GM13977 (cell line): Measurements from ENCODE around the gene SYT11.

Source experiments
- DNase-seq: peaks from one replicate; pipeline ENCODE4 v3.0.0; 2012; ENCODE audit warnings: low spot score
- in situ Hi-C: fragments of 300-500 bp; cut with MboI; formaldehyde crosslinking; loops from one replicate; pipeline ENCODE4 v1.12.0; 2022; ENCODE audit warnings: low sequenced_read_pairs, low pct_unique_long_range_greater_than_20kb, mixed read lengths, inconsistent platforms; ENCODE audit not compliant: unreplicated experiment
- TF ChIP-seq, protein P1 (sequence below): IDR thresholded peaks from 2 replicates; pipeline ENCODE4 v1.5.1; 2012; ENCODE audit warnings: mild to moderate bottlenecking, control low read depth; ENCODE audit not compliant: insufficient read depth; ENCODE audit errors: extremely low read depth, missing control alignments

SYT11 gene

DNA sequence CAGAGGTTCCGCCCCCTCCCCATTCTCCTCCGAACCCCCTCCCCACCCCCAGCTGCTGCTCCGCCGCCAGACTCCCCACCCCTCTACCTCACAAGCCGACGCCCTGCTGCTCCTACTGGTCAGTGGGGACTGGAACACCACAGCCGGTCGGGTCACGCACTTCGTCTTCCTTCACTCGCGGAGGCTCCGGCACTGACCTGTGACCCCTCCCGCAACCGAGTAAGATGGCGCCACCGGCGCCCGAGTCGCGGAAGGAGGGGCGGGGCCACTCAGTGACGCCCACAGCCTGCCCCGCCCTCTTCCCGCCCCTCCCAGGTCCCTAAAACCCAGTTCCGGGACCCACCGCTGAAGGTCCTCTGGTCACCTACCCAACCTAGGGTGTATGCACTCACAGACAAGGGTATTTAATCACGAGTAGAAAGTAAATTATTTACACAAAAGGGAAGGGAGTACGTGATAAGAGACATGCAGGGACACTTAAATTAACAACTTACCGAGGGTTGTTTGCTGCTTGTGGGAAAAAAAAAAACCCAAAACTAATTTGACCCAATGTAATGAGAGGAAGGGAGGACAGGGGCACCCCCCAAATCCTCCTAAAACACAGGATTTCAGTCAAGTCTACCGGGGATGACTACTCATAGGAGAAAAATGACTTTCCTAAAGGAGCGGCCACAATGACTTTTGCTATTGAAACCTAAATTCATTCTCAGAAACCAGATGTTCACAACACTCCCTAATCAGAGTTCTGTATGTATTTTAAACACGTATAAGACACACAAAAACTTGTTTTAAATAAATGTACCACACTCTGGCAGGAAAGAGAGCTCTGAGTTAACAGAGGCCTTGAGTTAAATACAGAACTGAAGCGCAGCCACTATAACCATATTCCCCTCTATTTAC is 52.0 kb downstream of the SYT11 start, which contains the start of gene RIT1:
TSS of gene RIT1 (minus strand) at position 194 of the 900 bp plus-strand sequence. CDS start 588 bp downstream, outside the sequence.
- TF ChIP-seq, protein P1, sequence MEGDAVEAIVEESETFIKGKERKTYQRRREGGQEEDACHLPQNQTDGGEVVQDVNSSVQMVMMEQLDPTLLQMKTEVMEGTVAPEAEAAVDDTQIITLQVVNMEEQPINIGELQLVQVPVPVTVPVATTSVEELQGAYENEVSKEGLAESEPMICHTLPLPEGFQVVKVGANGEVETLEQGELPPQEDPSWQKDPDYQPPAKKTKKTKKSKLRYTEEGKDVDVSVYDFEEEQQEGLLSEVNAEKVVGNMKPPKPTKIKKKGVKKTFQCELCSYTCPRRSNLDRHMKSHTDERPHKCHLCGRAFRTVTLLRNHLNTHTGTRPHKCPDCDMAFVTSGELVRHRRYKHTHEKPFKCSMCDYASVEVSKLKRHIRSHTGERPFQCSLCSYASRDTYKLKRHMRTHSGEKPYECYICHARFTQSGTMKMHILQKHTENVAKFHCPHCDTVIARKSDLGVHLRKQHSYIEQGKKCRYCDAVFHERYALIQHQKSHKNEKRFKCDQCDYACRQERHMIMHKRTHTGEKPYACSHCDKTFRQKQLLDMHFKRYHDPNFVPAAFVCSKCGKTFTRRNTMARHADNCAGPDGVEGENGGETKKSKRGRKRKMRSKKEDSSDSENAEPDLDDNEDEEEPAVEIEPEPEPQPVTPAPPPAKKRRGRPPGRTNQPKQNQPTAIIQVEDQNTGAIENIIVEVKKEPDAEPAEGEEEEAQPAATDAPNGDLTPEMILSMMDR: no peak
- DNase-seq: peak; percentile 88
- in situ Hi-C loops: no loop called here

DNA sequence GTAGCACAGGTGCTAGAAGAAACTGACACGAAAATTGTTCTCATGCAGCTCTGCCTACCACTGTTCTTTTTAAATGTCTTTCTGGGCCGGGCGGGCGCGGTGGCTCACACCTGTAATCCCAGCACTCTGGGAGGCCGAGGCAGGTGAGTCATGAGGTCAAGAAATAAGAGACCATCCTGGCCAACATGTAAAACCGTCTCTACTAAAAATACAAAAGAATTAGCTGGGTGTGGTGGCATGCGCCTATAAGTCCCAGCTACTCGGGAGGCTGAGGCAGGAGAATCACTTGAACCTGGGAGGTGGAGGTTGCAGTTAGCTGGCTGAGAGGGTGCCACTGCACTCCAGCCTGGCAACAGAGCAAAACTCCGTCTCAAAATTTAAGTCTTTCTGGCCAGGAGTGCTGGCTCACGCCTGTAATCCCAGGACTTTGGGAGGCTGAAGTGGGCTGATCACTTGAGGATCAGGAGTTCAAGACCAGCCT is 52.7 kb downstream of the SYT11 start:
- no peak for DNase-seq
- in situ Hi-C loops: no loop called here
- TF ChIP-seq, protein P1: no peak

DNA sequence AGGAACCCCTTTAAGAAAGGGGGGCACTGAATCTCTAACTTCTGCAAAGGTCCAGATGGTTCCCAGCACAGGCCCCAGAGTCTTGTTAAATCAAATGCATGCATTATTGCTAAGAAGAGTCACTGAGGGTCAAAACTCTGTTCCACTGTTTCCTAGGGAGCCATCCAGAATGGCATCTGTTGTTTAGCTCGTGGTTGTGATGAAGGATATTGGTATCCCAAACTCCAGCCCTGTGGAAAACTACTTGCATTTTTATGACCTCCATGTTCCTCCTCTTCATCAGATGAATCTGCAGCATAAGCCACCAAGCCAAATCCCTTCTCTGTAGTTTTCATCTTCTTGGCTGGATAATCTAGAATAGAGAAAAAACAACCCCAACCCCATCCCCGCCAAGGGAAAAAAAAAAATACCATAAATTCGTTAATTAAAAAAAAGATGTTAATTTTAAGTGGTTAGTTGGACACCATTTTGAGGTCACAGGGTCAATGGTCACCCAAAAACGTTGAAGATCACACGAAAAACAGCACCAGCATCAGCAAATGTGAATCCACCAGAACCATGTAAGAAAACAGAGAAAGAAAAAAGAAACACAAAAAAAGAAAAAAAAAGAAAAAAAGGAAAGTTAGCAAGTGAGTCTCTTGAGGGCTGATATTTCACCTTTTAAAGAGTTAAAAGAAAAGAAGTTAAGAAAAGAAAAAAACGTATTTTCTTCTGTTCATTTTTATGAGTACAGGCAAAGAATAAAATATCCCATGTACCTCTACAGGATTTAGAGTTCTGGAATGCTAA is 54.8 kb downstream of the SYT11 start:
- DNase-seq: no peak
- in situ Hi-C loops: no loop called here
- TF ChIP-seq, protein P1: no peak

DNA sequence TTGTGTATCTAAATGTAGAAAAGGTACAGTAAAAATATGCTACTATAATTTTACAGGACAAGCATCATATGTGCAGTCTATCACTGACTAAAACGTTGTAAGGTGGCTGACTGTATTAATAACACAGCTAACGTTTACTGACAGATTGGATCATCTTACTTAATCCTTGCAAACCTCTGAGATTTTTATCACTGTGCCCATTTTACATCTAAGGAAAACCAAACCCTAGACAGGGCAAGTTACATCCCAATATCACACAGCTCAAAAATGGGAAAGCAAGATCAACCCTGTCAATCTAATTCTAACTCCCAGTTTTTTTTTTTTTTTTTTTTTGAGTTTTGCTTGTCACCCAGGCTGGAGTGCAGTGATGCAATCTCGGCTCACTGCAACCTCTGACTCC is 59.3 kb downstream of the SYT11 start:
- TF ChIP-seq, protein P1: no peak
- no peak for DNase-seq
- in situ Hi-C loops: no loop called here

DNA sequence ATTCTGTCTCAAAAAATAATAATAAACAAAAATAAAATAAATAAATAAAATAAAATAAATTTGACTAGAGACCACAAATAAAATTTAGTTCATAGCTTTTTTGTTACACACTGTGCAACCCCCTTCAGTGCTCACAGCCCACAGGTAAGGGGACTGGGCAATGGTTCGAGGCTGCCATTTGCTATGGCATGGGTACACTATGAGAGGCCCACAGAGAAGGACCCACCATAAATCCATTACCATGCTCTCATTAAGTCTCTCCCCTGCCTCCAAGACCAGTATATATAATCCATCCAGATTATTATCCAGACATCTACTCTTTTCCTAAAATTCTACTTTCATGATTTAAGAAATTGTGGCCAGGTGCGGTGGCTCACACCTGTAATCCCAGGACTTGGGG is 60.4 kb downstream of the SYT11 start:
- no peak for DNase-seq
- in situ Hi-C loops: no loop called here
- TF ChIP-seq, protein P1: no peak

DNA sequence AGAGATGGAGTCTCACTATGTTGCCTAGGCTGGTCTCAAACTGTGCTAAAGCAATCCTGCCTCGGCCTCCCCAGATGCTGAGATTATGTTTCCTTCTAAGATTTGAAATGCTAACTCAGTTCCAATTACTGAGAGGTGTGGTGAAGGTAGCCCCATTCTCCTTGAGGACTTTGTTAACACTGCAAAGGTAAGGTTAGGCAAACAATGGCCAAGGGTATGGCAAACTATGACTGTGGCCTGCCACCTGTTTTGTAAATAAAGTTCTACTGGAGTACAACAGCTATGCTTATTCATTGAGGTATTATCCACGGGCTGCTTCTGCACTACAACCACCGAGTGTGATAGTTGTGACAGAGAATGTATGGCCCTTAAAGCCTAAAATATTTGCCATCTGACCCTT is 61.4 kb downstream of the SYT11 start:
- no peak for DNase-seq
- TF ChIP-seq, protein P1: no peak
- in situ Hi-C loops: no loop called here
